ENCODE results near the gene GID8. TPM values are rescaled to one million over a fixed set of nuclear protein-coding genes. Genes with fewer than 3 reads are reported as not detected.
A peak's percentile ranks its signal among the peaks of the same experiment; 100 is the strongest.

Gene GID8
- total RNA-seq, 1 donor from 2014 or later: 45.0 TPM

DNA sequence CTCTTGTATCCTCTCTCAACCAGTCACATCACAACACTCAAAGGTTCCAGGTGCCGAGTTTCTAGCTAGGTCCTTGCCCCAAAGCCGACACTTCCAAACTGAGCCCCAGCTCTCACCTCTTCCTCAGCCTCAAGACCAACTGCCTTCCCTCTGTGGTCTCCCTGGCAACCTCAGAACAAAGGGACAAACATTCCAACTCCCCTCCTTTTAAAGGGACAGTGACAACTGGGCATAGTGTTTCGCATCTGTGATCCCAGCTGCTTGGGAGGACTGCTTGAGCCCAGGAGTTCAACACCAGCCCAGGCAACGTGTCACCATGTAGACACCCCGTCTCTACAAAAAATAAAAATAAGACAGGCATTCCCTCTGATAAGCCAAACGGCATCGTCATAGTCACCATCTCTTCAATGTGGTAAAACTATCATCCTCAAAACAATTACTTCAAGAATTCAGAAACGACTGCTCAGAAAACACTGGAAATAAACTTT lies 22.9 kb upstream of the GID8 start:
- Mint-ChIP-seq H3K9me3 (ENCODE audit: unreplicated experiment) (no peaks in the 10 kb centered on the region), H3K4me1 (ENCODE audit: unreplicated experiment) (peaks cover 41% of the 10 kb centered on the region), H3K27me3 (ENCODE audit: unreplicated experiment) (peaks cover under 1% of the 10 kb centered on the region), H3K27ac (ENCODE audit: unreplicated experiment) (peak overlapping the region; percentile 99), H3K4me3 (ENCODE audit: unreplicated experiment) (peak overlapping the region; percentile 81), H3K36me3 (ENCODE audit: low read depth, unreplicated experiment) (peaks cover 15% of the 10 kb centered on the region)
- DNase-seq (ENCODE audit: low spot score): peak; percentile 65
- TF ChIP-seq CTCF (IDR thresholded peaks at IDR 0.05; ENCODE audit: unreplicated experiment): no peak

- H3K36me3 Mint-ChIP-seq (ENCODE audit: low read depth, unreplicated experiment): no peaks in the 10 kb centered on the region
- peak overlapping the region; percentile 92 for H3K27ac Mint-ChIP-seq (ENCODE audit: unreplicated experiment)
- peaks cover 49% of the 10 kb centered on the region for H3K4me1 Mint-ChIP-seq (ENCODE audit: unreplicated experiment)
- no peaks in the 10 kb centered on the region for H3K9me3 Mint-ChIP-seq (ENCODE audit: unreplicated experiment)
- H3K27me3 Mint-ChIP-seq (ENCODE audit: unreplicated experiment): no peaks in the 10 kb centered on the region
- TF ChIP-seq CTCF (IDR thresholded peaks at IDR 0.05; ENCODE audit: unreplicated experiment): no peak
- no peak for DNase-seq (ENCODE audit: low spot score)
- peak overlapping the region; percentile 22 for H3K4me3 Mint-ChIP-seq (ENCODE audit: unreplicated experiment)
Measured at GRCh38 chr20:62916703-62917476, 21.1 kb upstream of the GID8 start.

GRCh38 chr20:62917720-62918119 lies 20.2 kb upstream of the GID8 start:
- DNase-seq (ENCODE audit: low spot score): no peak
- Mint-ChIP-seq H3K27ac (ENCODE audit: unreplicated experiment) (peak overlapping the region; percentile 92), H3K4me1 (ENCODE audit: unreplicated experiment) (peaks cover 49% of the 10 kb centered on the region), H3K4me3 (ENCODE audit: unreplicated experiment) (no peak overlapping the region), H3K9me3 (ENCODE audit: unreplicated experiment) (no peaks in the 10 kb centered on the region), H3K27me3 (ENCODE audit: unreplicated experiment) (no peaks in the 10 kb centered on the region), H3K36me3 (ENCODE audit: low read depth, unreplicated experiment) (no peaks in the 10 kb centered on the region)
- no peak for TF ChIP-seq CTCF (IDR thresholded peaks at IDR 0.05; ENCODE audit: unreplicated experiment)

DNA sequence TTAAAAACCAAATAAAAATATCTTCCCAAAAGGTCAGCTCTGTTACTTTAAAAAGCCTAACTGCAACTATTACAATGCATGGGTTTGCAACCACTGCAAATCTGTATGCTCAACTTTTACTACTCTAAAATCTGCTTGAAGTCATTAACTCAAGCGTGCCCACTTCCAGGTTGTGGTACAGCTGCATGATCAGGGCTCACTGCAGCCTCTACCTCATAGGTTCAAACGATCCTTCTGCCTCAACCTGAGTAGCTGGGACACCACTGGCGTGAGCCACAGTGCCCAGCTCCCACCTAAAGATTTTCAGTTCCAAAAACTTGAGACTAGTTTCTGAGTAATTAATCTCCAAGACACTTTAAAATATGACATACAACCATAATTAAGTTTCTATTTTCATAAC lies 19.8 kb upstream of the GID8 start:
- no peaks in the 10 kb centered on the region for H3K36me3 Mint-ChIP-seq (ENCODE audit: low read depth, unreplicated experiment)
- H3K4me3 Mint-ChIP-seq (ENCODE audit: unreplicated experiment): no peak overlapping the region
- DNase-seq (ENCODE audit: low spot score): no peak
- TF ChIP-seq CTCF (IDR thresholded peaks at IDR 0.05; ENCODE audit: unreplicated experiment): no peak
- H3K4me1 Mint-ChIP-seq (ENCODE audit: unreplicated experiment): peaks cover 49% of the 10 kb centered on the region
- no peaks in the 10 kb centered on the region for H3K9me3 Mint-ChIP-seq (ENCODE audit: unreplicated experiment)
- peak overlapping the region; percentile 90 for H3K27ac Mint-ChIP-seq (ENCODE audit: unreplicated experiment)
- no peaks in the 10 kb centered on the region for H3K27me3 Mint-ChIP-seq (ENCODE audit: unreplicated experiment)

GRCh38 chr20:62918831-62919230 lies 19.1 kb upstream of the GID8 start:
- no peaks in the 10 kb centered on the region for H3K36me3 Mint-ChIP-seq (ENCODE audit: low read depth, unreplicated experiment)
- peak overlapping the region; percentile 90 for H3K27ac Mint-ChIP-seq (ENCODE audit: unreplicated experiment)
- peaks cover 50% of the 10 kb centered on the region for H3K4me1 Mint-ChIP-seq (ENCODE audit: unreplicated experiment)
- H3K9me3 Mint-ChIP-seq (ENCODE audit: unreplicated experiment): no peaks in the 10 kb centered on the region
- DNase-seq (ENCODE audit: low spot score): no peak
- H3K4me3 Mint-ChIP-seq (ENCODE audit: unreplicated experiment): peak overlapping the region; percentile 47
- TF ChIP-seq CTCF (IDR thresholded peaks at IDR 0.05; ENCODE audit: unreplicated experiment): no peak
- no peaks in the 10 kb centered on the region for H3K27me3 Mint-ChIP-seq (ENCODE audit: unreplicated experiment)
